Activated T-cell treated with anti-CD3 and anti-CD28 coated beads, Interleukin-2, amount 50 U/mL, for 4 hours (primary cell): ENCODE measurements around the gene RRN3. TPM values are rescaled to one million over a fixed set of nuclear protein-coding genes. Genes with fewer than 3 reads are reported as not detected.
"Not testable (repeated sequence)": the region's sequence is repeated elsewhere in the genome, so short reads cannot be mapped to it uniquely, and the experiment has no call there.

ENCODE experiments used
- ATAC-seq, 2 donors: fragments of 200-7000 bp; cut with Tn5 transposase; one replicate each; pipeline ENCODE4 v1.10.0; 2021
- DNase-seq: peaks from one replicate; pipeline ENCODE4 v3.0.0-alpha.2; 2020
- H3K27me3 Mint-ChIP-seq: one replicate; pipeline ENCODE4 v1.8.0; 2021; ENCODE audit warnings: low read depth, mixed read lengths
- H3K36me3 Mint-ChIP-seq: one replicate; pipeline ENCODE4 v1.8.0; 2022; ENCODE audit warnings: mixed read lengths; ENCODE audit not compliant: insufficient read depth
- H3K4me1 Mint-ChIP-seq: one replicate; pipeline ENCODE4 v1.8.0; 2021; ENCODE audit warnings: low read depth, mixed read lengths
- H3K4me3 Mint-ChIP-seq: one replicate; pipeline ENCODE4 v1.8.0; 2021; ENCODE audit warnings: mild to moderate bottlenecking, moderate library complexity, mixed read lengths
- H3K9me3 Mint-ChIP-seq: one replicate; pipeline ENCODE4 v1.8.0; 2021; ENCODE audit warnings: mixed read lengths
- total RNA-seq, 3 donors: library from RNA; stranded (reverse); gene quantifications; one replicate each; pipeline ENCODE4 v1.2.1, GENCODE V29; 2021

RRN3 gene
- total RNA-seq, 3 donors from 2014 or later = 47.5 to 60.7 (median 57.4) TPM

- Mint-ChIP-seq H3K4me3 (no peak overlapping the region), H3K36me3 (peaks cover 9% of the 10 kb centered on the region), H3K9me3 (no peaks in the 10 kb centered on the region), H3K27me3 (no peaks in the 10 kb centered on the region), H3K4me1 (peaks cover 10% of the 10 kb centered on the region)
- DNase-seq = no peak
- no peak for ATAC-seq
These were observed 44.4 kb downstream of the RRN3 start for GRCh38 chr16:15049581-15050180.

- Mint-ChIP-seq H3K9me3 (no peaks in the 10 kb centered on the region), H3K36me3 (peaks cover 14% of the 10 kb centered on the region), H3K4me1 (peaks cover 1% of the 10 kb centered on the region), H3K27me3 (no peaks in the 10 kb centered on the region), H3K4me3 (no peak overlapping the region)
- ATAC-seq (no peak), DNase-seq (no peak)
These were observed 47.2 kb downstream of the RRN3 start for GRCh38 chr16:15046692-15047376.

DNA sequence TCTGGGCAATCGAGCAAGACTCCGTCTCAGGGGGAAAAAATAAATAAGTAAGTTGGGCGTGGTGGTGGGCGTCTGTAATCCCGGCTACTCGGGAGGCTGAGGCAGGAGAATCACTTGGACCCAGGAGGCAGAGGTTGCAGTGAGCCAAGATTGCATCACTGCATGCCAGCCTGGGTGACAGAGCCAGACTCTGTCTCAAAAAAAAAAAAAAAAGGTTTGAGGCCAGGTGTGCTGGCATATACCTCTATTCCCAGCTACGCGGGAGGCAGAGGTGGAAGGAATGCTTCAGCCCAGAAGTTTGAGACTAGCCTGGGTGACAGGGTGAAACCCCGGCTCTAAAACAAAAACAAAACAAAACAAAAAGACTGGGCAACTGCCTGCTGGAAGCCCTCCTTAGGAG is 48.8 kb downstream of the RRN3 start:
- H3K4me3 Mint-ChIP-seq, ATAC-seq, DNase-seq, H3K9me3 Mint-ChIP-seq, H3K27me3 Mint-ChIP-seq, H3K4me1 Mint-ChIP-seq: not testable (repeated sequence)
- H3K36me3 Mint-ChIP-seq = peaks cover 17% of the 10 kb centered on the region

DNA sequence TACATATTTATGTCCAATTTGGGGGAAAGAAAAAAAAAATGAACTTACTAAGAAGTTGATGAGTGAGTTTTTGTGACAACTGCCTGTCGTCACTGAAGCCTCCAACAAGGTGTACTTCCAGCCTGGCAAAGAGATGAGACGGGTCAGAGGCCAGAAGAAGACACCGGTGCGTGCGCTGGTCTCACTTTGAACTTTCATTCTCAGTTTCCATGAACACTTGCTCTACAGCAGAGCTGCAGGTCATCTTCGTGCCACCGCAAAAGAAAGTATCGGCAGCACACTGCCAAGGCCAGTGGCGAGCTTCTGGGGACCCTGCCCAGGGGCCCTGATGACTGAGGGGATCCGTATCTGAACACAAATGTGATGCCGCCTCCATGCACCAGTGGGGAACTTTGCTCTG is 49.8 kb downstream of the RRN3 start:
- ATAC-seq = no peak
- no peak for DNase-seq
- H3K27me3 Mint-ChIP-seq = no peaks in the 10 kb centered on the region
- H3K36me3 Mint-ChIP-seq = peaks cover 23% of the 10 kb centered on the region
- no peak overlapping the region for H3K4me3 Mint-ChIP-seq
- no peaks in the 10 kb centered on the region for H3K4me1 Mint-ChIP-seq
- no peaks in the 10 kb centered on the region for H3K9me3 Mint-ChIP-seq

GRCh38 chr16:15043344-15043743 is 50.7 kb downstream of the RRN3 start:
- no peaks in the 10 kb centered on the region for H3K4me1 Mint-ChIP-seq
- no peaks in the 10 kb centered on the region for H3K27me3 Mint-ChIP-seq
- H3K9me3 Mint-ChIP-seq = no peaks in the 10 kb centered on the region
- peaks cover 26% of the 10 kb centered on the region for H3K36me3 Mint-ChIP-seq
- H3K4me3 Mint-ChIP-seq = no peak overlapping the region
- DNase-seq (no peak), ATAC-seq (no peak)

- Mint-ChIP-seq H3K9me3 (no peaks in the 10 kb centered on the region), H3K4me3 (no peak overlapping the region), H3K27me3 (no peaks in the 10 kb centered on the region), H3K4me1 (no peaks in the 10 kb centered on the region), H3K36me3 (peaks cover 25% of the 10 kb centered on the region)
- DNase-seq (no peak), ATAC-seq (no peak)
These were observed 52.6 kb downstream of the RRN3 start for GRCh38 chr16:15041271-15042004.

GRCh38 chr16:15038689-15039088 is 55.4 kb downstream of the RRN3 start:
- Mint-ChIP-seq H3K9me3 (no peaks in the 10 kb centered on the region), H3K36me3 (peaks cover 30% of the 10 kb centered on the region), H3K27me3 (no peaks in the 10 kb centered on the region), H3K4me3 (no peak overlapping the region), H3K4me1 (no peaks in the 10 kb centered on the region)
- no peak for ATAC-seq
- no peak for DNase-seq

DNA sequence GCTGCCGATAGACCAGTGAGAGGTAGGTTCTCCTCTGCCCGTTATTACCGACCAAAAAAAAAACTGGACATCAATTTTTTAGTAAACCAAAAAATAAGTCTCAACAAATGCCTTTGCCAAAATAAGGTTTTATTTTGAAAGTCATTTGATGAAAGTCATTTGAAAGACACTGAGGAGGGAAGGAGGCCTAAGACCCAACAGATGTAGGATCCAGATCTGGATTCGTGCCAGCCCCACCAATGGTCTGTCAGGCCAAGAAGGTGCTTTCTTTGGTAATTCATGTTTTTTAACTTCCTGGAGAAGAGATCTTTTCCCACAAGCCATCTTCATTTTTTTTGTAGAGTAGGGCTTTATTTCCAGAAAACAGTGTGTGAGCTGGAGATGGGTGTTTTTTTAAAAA is 56.3 kb downstream of the RRN3 start:
- ATAC-seq = no peak
- DNase-seq = no peak
- Mint-ChIP-seq H3K9me3 (no peaks in the 10 kb centered on the region), H3K4me1 (no peaks in the 10 kb centered on the region), H3K36me3 (peaks cover 36% of the 10 kb centered on the region), H3K4me3 (no peak overlapping the region), H3K27me3 (no peaks in the 10 kb centered on the region)

DNA sequence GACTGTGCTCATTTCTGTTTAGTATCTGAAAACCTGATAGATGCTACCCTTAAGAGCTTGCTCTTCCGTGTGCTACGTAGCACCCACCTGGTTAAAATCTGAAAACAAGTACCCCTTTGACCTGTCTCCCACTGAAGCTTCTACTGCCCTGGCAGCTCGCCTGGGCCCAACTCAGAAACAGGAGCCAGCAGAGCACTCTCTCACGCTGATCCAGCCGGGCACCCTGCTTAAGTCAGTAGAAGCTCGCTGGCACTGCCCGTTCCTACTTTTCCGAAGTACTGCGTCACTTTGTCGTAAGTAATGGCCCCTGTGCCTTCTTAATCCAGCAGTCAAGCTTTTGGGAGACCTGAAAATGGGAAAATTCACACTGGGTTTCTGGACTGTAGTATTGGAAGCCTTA is 57.1 kb downstream of the RRN3 start:
- peaks cover 38% of the 10 kb centered on the region for H3K36me3 Mint-ChIP-seq
- peaks cover 5% of the 10 kb centered on the region for H3K4me1 Mint-ChIP-seq
- no peaks in the 10 kb centered on the region for H3K9me3 Mint-ChIP-seq
- ATAC-seq (no peak), DNase-seq (no peak)
- H3K4me3 Mint-ChIP-seq = no peak overlapping the region
- no peaks in the 10 kb centered on the region for H3K27me3 Mint-ChIP-seq

DNA sequence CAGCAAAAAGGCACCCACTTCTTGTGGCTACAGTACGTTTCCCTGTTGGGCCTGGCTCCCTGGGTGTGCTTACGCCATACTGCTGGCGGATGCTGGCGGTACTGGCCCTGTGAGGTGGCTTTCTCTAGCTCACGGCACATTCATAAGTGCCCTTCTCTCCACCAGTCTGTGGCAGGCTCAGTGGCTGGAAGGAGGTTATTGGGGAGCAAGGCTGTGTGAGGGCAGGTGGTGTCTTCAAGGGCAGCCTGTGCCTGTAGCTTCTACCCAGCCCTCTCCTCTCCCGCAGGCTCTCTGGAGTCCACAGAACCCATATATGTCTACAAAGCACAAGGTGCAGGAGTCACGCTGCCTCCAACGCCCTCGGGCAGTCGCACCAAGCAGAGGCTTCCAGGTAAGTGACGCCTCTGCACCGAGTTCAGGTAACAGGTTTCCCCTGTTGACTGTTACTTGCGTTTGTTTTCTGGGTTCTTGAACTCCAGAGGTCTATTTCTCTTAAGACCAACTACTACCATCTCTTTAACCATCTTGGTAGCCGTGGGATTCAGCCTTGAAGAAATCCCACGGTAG is 58.8 kb downstream of the RRN3 start:
- Mint-ChIP-seq H3K4me3 (no peak overlapping the region), H3K9me3 (no peaks in the 10 kb centered on the region), H3K27me3 (no peaks in the 10 kb centered on the region), H3K4me1 (peaks cover 14% of the 10 kb centered on the region), H3K36me3 (peaks cover 43% of the 10 kb centered on the region)
- DNase-seq (no peak), ATAC-seq (no peak)

DNA sequence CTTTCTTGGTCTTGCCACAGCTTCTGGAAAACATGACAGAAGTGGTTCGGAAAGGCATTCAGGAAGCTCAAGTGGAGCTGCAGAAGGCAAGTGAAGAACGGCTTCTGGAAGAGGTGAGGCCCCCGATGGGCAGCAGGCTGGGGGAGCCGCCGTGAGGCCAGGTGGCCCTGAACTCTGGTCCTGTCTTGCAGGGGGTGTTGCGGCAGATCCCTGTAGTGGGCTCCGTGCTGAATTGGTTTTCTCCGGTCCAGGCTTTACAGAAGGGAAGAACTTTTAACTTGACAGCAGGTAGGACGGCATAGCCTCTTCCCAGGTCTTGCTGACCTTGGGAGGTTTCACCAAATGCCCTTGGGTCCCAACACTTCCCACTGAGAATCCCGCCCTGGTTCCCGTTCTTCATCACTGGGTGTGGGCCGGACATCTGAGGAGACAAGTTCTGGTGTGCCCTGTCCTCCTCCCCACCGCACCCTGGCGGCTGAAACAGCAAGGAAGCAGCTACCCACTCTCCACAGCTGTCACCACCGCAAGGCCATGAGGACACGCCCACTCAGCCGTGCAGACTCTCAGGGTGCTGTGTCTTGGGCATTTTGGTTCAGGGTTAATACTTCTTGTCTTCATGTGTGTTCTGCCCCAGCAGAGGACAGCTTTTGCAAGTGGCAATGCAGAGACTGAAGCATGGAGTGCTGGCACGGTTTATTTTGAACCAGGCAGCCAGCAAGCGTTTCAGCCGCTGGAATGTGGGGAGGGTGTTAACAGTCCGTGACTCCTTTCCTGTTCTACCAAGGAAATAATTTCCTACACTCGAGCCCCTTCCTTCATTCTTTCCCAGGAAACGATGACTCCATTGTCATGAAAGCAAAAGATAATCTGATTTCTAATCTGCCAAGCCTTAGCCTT is 59.6 kb downstream of the RRN3 start:
- Mint-ChIP-seq H3K36me3 (peaks cover 40% of the 10 kb centered on the region), H3K9me3 (no peaks in the 10 kb centered on the region), H3K27me3 (no peaks in the 10 kb centered on the region), H3K4me1 (peaks cover 14% of the 10 kb centered on the region), H3K4me3 (no peak overlapping the region)
- ATAC-seq = no peak
- DNase-seq = no peak

- Mint-ChIP-seq H3K36me3 (peaks cover 44% of the 10 kb centered on the region), H3K27me3 (no peaks in the 10 kb centered on the region), H3K4me1 (peaks cover 14% of the 10 kb centered on the region), H3K9me3 (no peaks in the 10 kb centered on the region), H3K4me3 (no peak overlapping the region)
- ATAC-seq = no peak
- no peak for DNase-seq
These were observed 60.8 kb downstream of the RRN3 start for GRCh38 chr16:15033309-15033707.

GRCh38 chr16:15032547-15033308 is 61.3 kb downstream of the RRN3 start:
- no peaks in the 10 kb centered on the region for H3K9me3 Mint-ChIP-seq
- ATAC-seq (no peak), DNase-seq (no peak)
- no peaks in the 10 kb centered on the region for H3K27me3 Mint-ChIP-seq
- H3K4me1 Mint-ChIP-seq = peaks cover 14% of the 10 kb centered on the region
- peaks cover 47% of the 10 kb centered on the region for H3K36me3 Mint-ChIP-seq
- H3K4me3 Mint-ChIP-seq = no peak overlapping the region
